PC-9 (cell line): ENCODE data around the gene TTC23. TPM values are rescaled to one million over a fixed set of nuclear protein-coding genes. Genes with fewer than 3 reads are reported as not detected.

Experiments used
- BruUV-seq: library from RNA; stranded (reverse); fragments of 400-500 nt; replicated peaks from 2 replicates; lab custom pipeline; 2021; lab: Mats Ljungman, UMichigan
- CTCF ChIA-PET: fragments of 300-600 bp; sonication (Branson Sonifier 250); formaldehyde crosslinking; loops from one replicate; lab custom pipeline; 2022; ENCODE audit warnings: antibody characterized with exemption; lab: Charles Lee
- POLR2A ChIA-PET: fragments of 300-600 bp; sonication (Branson Sonifier 250); formaldehyde crosslinking; loops from one replicate; lab custom pipeline; 2022; ENCODE audit warnings: antibody characterized with exemption; ENCODE audit not compliant: unreplicated experiment; lab: Charles Lee
- DNase-seq, 2 experiments: peaks; one replicate each; pipeline versions ENCODE4 v3.0.0 to v3.0.0-alpha.2; 2015 to 2022; ENCODE audit warnings: mixed read lengths in 1 of 2
- H2AFZ ChIP-seq: fragments of 200-600 bp; sonication (generic); 2 replicates; pipeline ENCODE4 v1.8.1; 2017; ENCODE audit warnings: antibody characterized with exemption
- H3F3A ChIP-seq: fragments of 200-600 bp; sonication (generic); 2 replicates; pipeline ENCODE4 v1.8.1; 2017; ENCODE audit warnings: antibody characterized with exemption, mild to moderate bottlenecking, low read depth; ENCODE audit not compliant: insufficient read depth
- H3K27ac ChIP-seq: fragments of 200-600 bp; sonication (generic); 2 replicates; pipeline ENCODE4 v1.6.1; 2016; ENCODE audit warnings: mixed run types
- H3K27me3 ChIP-seq: fragments of 200-600 bp; sonication (generic); 2 replicates; pipeline ENCODE4 v1.6.1; 2016; ENCODE audit warnings: low read depth, mixed run types; ENCODE audit not compliant: insufficient read depth
- H3K36me3 ChIP-seq: fragments of 200-600 bp; sonication (generic); 2 replicates; pipeline ENCODE4 v1.6.1; 2016; ENCODE audit warnings: low read depth, mixed run types
- H3K4me1 ChIP-seq: fragments of 200-600 bp; sonication (generic); replicated peaks from 2 replicates; pipeline ENCODE4 v1.6.1; 2016; ENCODE audit warnings: mixed run types; ENCODE audit not compliant: insufficient read depth
- H3K4me2 ChIP-seq: fragments of 200-600 bp; sonication (generic); 2 replicates; pipeline ENCODE4 v1.6.1; 2017; ENCODE audit warnings: mixed run types
- H3K4me3 ChIP-seq: fragments of 200-600 bp; sonication (generic); 2 replicates; pipeline ENCODE4 v1.6.1; 2016; ENCODE audit warnings: mixed run types
- H3K79me2 ChIP-seq: fragments of 200-600 bp; sonication (generic); 2 replicates; pipeline ENCODE4 v1.6.1; 2017; ENCODE audit warnings: low read depth, mixed run types
- H3K9me2 ChIP-seq: fragments of 200-600 bp; sonication (generic); 2 replicates; pipeline ENCODE4 v1.8.1; 2017; ENCODE audit warnings: mild to moderate bottlenecking; ENCODE audit not compliant: insufficient read depth
- H3K9me3 ChIP-seq: fragments of 200-600 bp; sonication (generic); 2 replicates; pipeline ENCODE4 v1.8.1; 2016; ENCODE audit warnings: low read depth; ENCODE audit not compliant: insufficient read depth
- H4K20me1 ChIP-seq: fragments of 200-600 bp; sonication (generic); 2 replicates; pipeline ENCODE4 v1.8.1; 2017; ENCODE audit not compliant: insufficient read depth
- CTCF ChIP-seq: fragments of 200-600 bp; sonication (generic); conservative IDR thresholded peaks from 2 replicates; pipeline ENCODE4 v1.6.1; 2017; ENCODE audit warnings: mixed run types, antibody characterized with exemption, mild to moderate bottlenecking, moderate library complexity
- EZH2 ChIP-seq: fragments of 200-600 bp; sonication (generic); IDR thresholded peaks from 2 replicates; pipeline ENCODE4 v1.8.0; 2017; ENCODE audit warnings: antibody characterized with exemption, low read depth
- intact Hi-C: fragments of 100-400 bp; cut with micrococcal nuclease; formaldehyde crosslinking; loops from one replicate; pipeline ENCODE4 v1.10.0; 2022; ENCODE audit not compliant: unreplicated experiment
- total RNA-seq: library from RNA; stranded (reverse); gene quantifications from 2 replicates; pipeline ENCODE4 v1.2.3, GENCODE V29; 2021

The TTC23 gene
- total RNA-seq, 1 experiment from 2014 or later: 18.4 TPM

- H3K9me3 ChIP-seq: no peaks in the 10 kb centered on the region
- H3K36me3 ChIP-seq: no peaks in the 10 kb centered on the region
- H3K4me1 ChIP-seq: no peaks in the 10 kb centered on the region
- no peaks in the 10 kb centered on the region; the same call in 1 of the 2 replicates for H3K9me2 ChIP-seq
- intact Hi-C loops: no loop called here
- ChIA-PET CTCF (no interaction called here), POLR2A (no interaction called here)
- no peak for DNase-seq
- BruUV-seq: no TSS peak
- no peaks in the 10 kb centered on the region for H3K27me3 ChIP-seq
- no peaks in the 10 kb centered on the region for H3F3A ChIP-seq
- no peaks in the 10 kb centered on the region for H4K20me1 ChIP-seq
- H3K4me3 ChIP-seq: no peak overlapping the region
- H3K27ac ChIP-seq: no peak overlapping the region
- no peaks in the 10 kb centered on the region for H3K79me2 ChIP-seq
- H3K4me2 ChIP-seq: no peak overlapping the region
- TF ChIP-seq EZH2: no peak
- no peak for TF ChIP-seq CTCF
- no peak overlapping the region for H2AFZ ChIP-seq
Measured at GRCh38 chr15:99268431-99268830, 19.1 kb upstream of the TTC23 start.

- DNase-seq: no peak
- Histone ChIP-seq H3K27me3 (no peaks in the 10 kb centered on the region), H3K4me1 (no peaks in the 10 kb centered on the region), H3F3A (no peaks in the 10 kb centered on the region), H2AFZ (no peak overlapping the region), H3K79me2 (no peaks in the 10 kb centered on the region), H3K9me3 (no peaks in the 10 kb centered on the region), H3K36me3 (no peaks in the 10 kb centered on the region), H3K27ac (no peak overlapping the region), H3K9me2 (no peaks in the 10 kb centered on the region; the same call in 1 of the 2 replicates), H3K4me2 (no peak overlapping the region), H3K4me3 (no peak overlapping the region), H4K20me1 (no peaks in the 10 kb centered on the region)
- no TSS peak for BruUV-seq
- ChIA-PET CTCF (no interaction called here), POLR2A (no interaction called here)
- intact Hi-C loops: no loop called here
- TF ChIP-seq CTCF (no peak), EZH2 (no peak)
Measured at GRCh38 chr15:99267957-99268356, 18.6 kb upstream of the TTC23 start.

- Histone ChIP-seq H3K27ac (no peak overlapping the region), H3K9me3 (no peaks in the 10 kb centered on the region), H3K4me1 (no peaks in the 10 kb centered on the region), H3F3A (no peaks in the 10 kb centered on the region), H4K20me1 (no peaks in the 10 kb centered on the region), H3K36me3 (no peaks in the 10 kb centered on the region), H3K27me3 (no peaks in the 10 kb centered on the region), H3K79me2 (no peaks in the 10 kb centered on the region), H3K9me2 (no peaks in the 10 kb centered on the region; the same call in 1 of the 2 replicates), H3K4me3 (no peak overlapping the region), H3K4me2 (no peak overlapping the region), H2AFZ (no peak overlapping the region)
- intact Hi-C loops: no loop called here
- ChIA-PET CTCF (no interaction called here), POLR2A (no interaction called here)
- TF ChIP-seq EZH2 (no peak), CTCF (no peak)
- no peak for DNase-seq
- no TSS peak for BruUV-seq
Measured at GRCh38 chr15:99265541-99266070, 16.2 kb upstream of the TTC23 start.
